K562 (cell line): ENCODE data around the gene SMURF1. TPM values are rescaled to one million over a fixed set of nuclear protein-coding genes. Genes with fewer than 3 reads are reported as not detected.

Experiments
- ARNT ChIP-seq, 2 experiments: fragments of 450-650 bp; IDR thresholded peaks; 2 replicates each; pipeline ENCODE4 v1.6.1; 2016; ENCODE audit warnings: mild to moderate bottlenecking in 1 of 2
- CREB5 ChIP-seq: fragments of 250-450 bp; sonication (Bioruptor Pico); IDR thresholded peaks from 2 replicates; pipeline ENCODE4 v1.5.0; 2020; ENCODE audit warnings: mild to moderate bottlenecking
- DMBX1 ChIP-seq: fragments of 250-450 bp; sonication (Bioruptor Pico); IDR thresholded peaks from 2 replicates; pipeline ENCODE4 v1.8.0; 2022; ENCODE audit warnings: inconsistent platforms, mild to moderate bottlenecking, moderate library complexity, borderline replicate concordance
- FOXA3 ChIP-seq, 2 experiments: fragments of 450-650 bp in 1 of 2; sonication (generic) in 1 of 2; formaldehyde crosslinking; IDR thresholded peaks in 1 of 2; conservative IDR thresholded peaks in 1 of 2; 2 replicates each; pipeline versions ENCODE4 v1.4.0 to v1.8.0; 2020 to 2022; ENCODE audit warnings: mild to moderate bottlenecking in 2 of 2, missing genetic modification reagents in 1 of 2
- GABPA ChIP-seq: fragments of 200-800 bp; sonication (Bioruptor generic); conservative IDR thresholded peaks from 2 replicates; pipeline ENCODE4 v1.6.1; 2016; ENCODE audit warnings: low read depth, missing genetic modification characterization, missing compliant biosample characterization
- GATA2 ChIP-seq: sonication (generic); formaldehyde crosslinking; IDR thresholded peaks from 2 replicates; pipeline ENCODE4 v1.4.0; 2020; ENCODE audit warnings: mild to moderate bottlenecking, missing genetic modification reagents
- MAFF ChIP-seq: IDR thresholded peaks from 2 replicates; pipeline ENCODE4 v1.6.1; 2012; ENCODE audit warnings: low read length, improper control_type of control experiment
- MYBL2 ChIP-seq, 2 experiments: fragments of 450-650 bp in 1 of 2; sonication (generic) in 1 of 2; formaldehyde crosslinking in 1 of 2; IDR thresholded peaks; 2 replicates each; pipeline versions ENCODE4 v1.6.1 to v1.8.1; 2017 to 2022; ENCODE audit warnings: borderline replicate concordance in 1 of 2, inconsistent platforms in 1 of 2, low read depth in 1 of 2, mild to moderate bottlenecking in 1 of 2, missing genetic modification reagents in 1 of 2, moderate library complexity in 1 of 2
- NUFIP1 ChIP-seq: fragments of 450-650 bp; IDR thresholded peaks from 2 replicates; pipeline ENCODE4 v1.6.1; 2018; ENCODE audit not compliant: partially characterized antibody
- RBBP5 ChIP-seq: fragments of 200-600 bp; sonication (generic); IDR thresholded peaks from 2 replicates; pipeline ENCODE4 v1.6.1; 2012; ENCODE audit warnings: borderline replicate concordance, mild to moderate bottlenecking, low read length, control low read depth, inconsistent platforms; ENCODE audit not compliant: insufficient read depth, poor library complexity, severe bottlenecking
- SMAD4 ChIP-seq: fragments of 250-450 bp; sonication (Bioruptor Pico); conservative IDR thresholded peaks from 2 replicates; pipeline ENCODE4 v1.8.0; 2021; ENCODE audit warnings: inconsistent platforms, mild to moderate bottlenecking, moderate library complexity
- TAL1 ChIP-seq: fragments of 450-650 bp; IDR thresholded peaks from 2 replicates; pipeline ENCODE4 v1.6.1; 2016; ENCODE audit warnings: mild to moderate bottlenecking
- TBL1XR1 ChIP-seq, 2 experiments: IDR thresholded peaks; 2 replicates each; pipeline ENCODE4 v1.6.1; 2012; ENCODE audit warnings: improper control_type of control experiment in 2 of 2, low read length in 2 of 2, mild to moderate bottlenecking in 1 of 2
- TRIM25 ChIP-seq: fragments of 450-650 bp; IDR thresholded peaks from 2 replicates; pipeline ENCODE4 v1.7.0; 2016; ENCODE audit warnings: borderline replicate concordance
- TRIM28 ChIP-seq: fragments of 450-650 bp; IDR thresholded peaks from 2 replicates; pipeline ENCODE4 v1.6.1; 2017
- ZBTB11 ChIP-seq, 3 experiments: fragments of 200-800 bp in 1 of 3; fragments of 250-450 bp in 1 of 3; fragments of 450-650 bp in 1 of 3; sonication (Bioruptor Pico) in 1 of 3; sonication (Bioruptor generic) in 1 of 3; formaldehyde crosslinking in 1 of 3; IDR thresholded peaks; 2 replicates each; pipeline versions ENCODE4 v1.6.1 to v1.8.0; 2016 to 2022; ENCODE audit warnings: mild to moderate bottlenecking in 2 of 3, missing genetic modification characterization in 2 of 3, missing compliant biosample characterization in 1 of 3, moderate library complexity in 1 of 3
- ZBTB7A ChIP-seq: IDR thresholded peaks from 2 replicates; pipeline ENCODE4 v1.6.1; 2011; ENCODE audit warnings: low read depth, mild to moderate bottlenecking, low read length, moderate library complexity, borderline replicate concordance; ENCODE audit not compliant: control insufficient read depth
- ZFP36 ChIP-seq: fragments of 150-350 bp; IDR thresholded peaks from 2 replicates; pipeline ENCODE4 v1.6.1; 2018; ENCODE audit warnings: low read length, low read depth; ENCODE audit not compliant: partially characterized antibody
- ZKSCAN3 ChIP-seq: fragments of 250-450 bp; sonication (Bioruptor Pico); IDR thresholded peaks from 2 replicates; pipeline ENCODE4 v1.4.0; 2020
- ZNF184 ChIP-seq: sonication (generic); formaldehyde crosslinking; IDR thresholded peaks from 2 replicates; pipeline ENCODE4 v1.5.0; 2020; ENCODE audit warnings: missing genetic modification reagents
- polyA plus RNA-seq, 8 experiments: library from polyadenylated mRNA; depleted of rRNA in 4 of 8; stranded (reverse) in 5 of 8; unstranded in 3 of 8; fragments of >200 nt; fragmentation: Nextera tagmentation in 2 of 8; fragmentation: Illumina TruSeq in 1 of 8; extraction: Ambion mirVana in 2 of 8; extraction: Trizol in 1 of 8; gene quantifications; 2 replicates each; pipeline versions ENCODE4 v1.2.1 to v1.2.3, GENCODE V29; 2011 to 2014; ENCODE audit warnings: inconsistent platforms in 1 of 8, missing spikeins in 1 of 8
- total RNA-seq, 7 experiments: library from RNA; depleted of rRNA in 6 of 7; stranded (reverse); fragments of >200 nt in 6 of 7; fragmentation: Illumina TruSeq in 2 of 7; extraction: Trizol in 2 of 7; gene quantifications; 2 replicates each; pipeline versions ENCODE4 v1.2.1 to v1.2.3, GENCODE V29; 2011 to 2021; ENCODE audit warnings: low replicate concordance in 1 of 7

The SMURF1 gene
- total and polyA plus RNA-seq, 9 of the 15 experiments (the other 6 are each of a cell fraction or from before 2014, with no cell fraction given): 1.0 to 20.1 (median 12.6) TPM

- peak; percentile 72 for TF ChIP-seq RBBP5
- TF ChIP-seq MAFF: no peak
- no peak for TF ChIP-seq ARNT (IDR thresholded peaks at IDR 0.05)
- TF ChIP-seq DMBX1 (CRISPR knock-in tag): no peak
- TF ChIP-seq TRIM25: no peak
- TF ChIP-seq TRIM28: no peak
- no peak for TF ChIP-seq ZFP36
- peak; percentile 95 for TF ChIP-seq ZBTB7A
- TF ChIP-seq ZKSCAN3: no peak
- TF ChIP-seq TBL1XR1 (IDR thresholded peaks at IDR 0.05; ENCODE audit: low read length in 2 of 2): no peak
- no peak for TF ChIP-seq GATA2 (CRISPR knock-in tag)
- no peak for TF ChIP-seq ZNF184 (CRISPR knock-in tag)
- TF ChIP-seq GABPA (tag): peak; percentile 74
- TF ChIP-seq NUFIP1: no peak
- TF ChIP-seq SMAD4: peak; percentile 72
- no peak for TF ChIP-seq CREB5 (CRISPR knock-in tag)
- TF ChIP-seq FOXA3 (CRISPR knock-in tag; conservative IDR thresholded peaks at IDR 0.05 in 1 of 2, IDR thresholded peaks at IDR 0.05 in 1 of 2): 0 out of 4 replicates have a peak, but pooled peaks of 1 of the 2 experiments have one; percentile 37
- TF ChIP-seq MYBL2 (IDR thresholded peaks at IDR 0.05; ENCODE audit: low read depth): no peak
- TF ChIP-seq MYBL2 (CRISPR knock-in tag; IDR thresholded peaks at IDR 0.05; ENCODE audit: borderline replicate concordance): no peak
- peak in 1 of 3 experiments; percentile 91; a peak in 2 of 6 replicates for TF ChIP-seq ZBTB11 (CRISPR knock-in tag; IDR thresholded peaks at IDR 0.05)
- TF ChIP-seq TAL1: no peak
These were observed at the start of gene SMURF1 (continued) for GRCh38 chr7:99143853-99144672.
